ENCODE data around the gene IL11. TPM values are rescaled to one million over a fixed set of nuclear protein-coding genes. Genes with fewer than 3 reads are reported as not detected.

The IL11 gene
- polyA plus RNA-seq, 3 donors, result not detected

- Histone ChIP-seq H2AFZ (ENCODE audit: insufficient read depth, low read depth, low read length, poor library complexity, severe bottlenecking) (no peak overlapping the region), H3K4me1 (ENCODE audit: control insufficient read depth in 1 of 2, insufficient read depth in 2 of 2, low read length in 2 of 2) (peaks cover 4 to 5% of the 10 kb centered on the region in 2 donors), H3K4me3 (replicated peaks in 1 of 3; ENCODE audit: low read depth in 2 of 3, low read length in 3 of 3) (no peak overlapping the region), H3K27me3 (ENCODE audit: control insufficient read depth in 2 of 2, insufficient read depth in 2 of 2, low read length in 2 of 2) (peaks cover 4 to 32% of the 10 kb centered on the region in 2 donors), H3K27ac (ENCODE audit: low read depth in 1 of 2, low read length in 2 of 2) (no peak overlapping the region), H3K79me2 (ENCODE audit: insufficient read depth, low read length) (no peaks in the 10 kb centered on the region), H3K36me3 (replicated peaks in 1 of 2; ENCODE audit: control insufficient read depth in 1 of 2, insufficient read depth in 2 of 2, low read length in 2 of 2) (no peaks in the 10 kb centered on the region), H3K9me3 (replicated peaks in 1 of 2; ENCODE audit: control insufficient read depth in 1 of 2, insufficient read depth in 1 of 2, low read length in 2 of 2) (no peaks in the 10 kb centered on the region), H4K20me1 (ENCODE audit: insufficient read depth, low read length) (no peaks in the 10 kb centered on the region), H3K9ac (ENCODE audit: insufficient read depth, low read length, poor library complexity, severe bottlenecking) (no peak overlapping the region), H3K4me2 (replicated peaks; ENCODE audit: extremely low read depth, low read length, poor library complexity, severe bottlenecking) (no peak overlapping the region)
- intact Hi-C loops (cut with micrococcal nuclease), result no loop called here
- H3K36me3 Mint-ChIP-seq, result no peaks in the 10 kb centered on the region
- peaks cover 0 to 4% (median 0%) of the 10 kb centered on the region in 7 donors for H3K9me3 Mint-ChIP-seq
- DNase-seq, result no peak
- H3K4me1 Mint-ChIP-seq, result peaks cover 1% of the 10 kb centered on the region
- no peak for TF ChIP-seq CTCF (IDR thresholded peaks at IDR 0.05)
- H3K27me3 Mint-ChIP-seq (ENCODE audit: low read depth in 3 of 3), result peaks cover 26 to 45% (median 30%) of the 10 kb centered on the region in 3 donors
- H3K4me3 Mint-ChIP-seq, result no peak overlapping the region
- H3K27ac Mint-ChIP-seq, result peak overlapping the region in 1 of 7 donors; percentile 43
- WGBS (ENCODE audit: insufficient coverage), result 90% methylated on average over 31 of the region's 32 CpGs
Measured at GRCh38 chr19:55358943-55359908, 11.0 kb downstream of the IL11 start.

- DNase-seq, result no peak
- Histone ChIP-seq H3K9me3 (replicated peaks in 1 of 2; ENCODE audit: control insufficient read depth in 1 of 2, insufficient read depth in 1 of 2, low read length in 2 of 2) (peaks cover 0 to under 1% of the 10 kb centered on the region in 2 donors), H2AFZ (ENCODE audit: insufficient read depth, low read depth, low read length, poor library complexity, severe bottlenecking) (no peak overlapping the region), H4K20me1 (ENCODE audit: insufficient read depth, low read length) (no peaks in the 10 kb centered on the region), H3K27ac (ENCODE audit: low read depth in 1 of 2, low read length in 2 of 2) (no peak overlapping the region), H3K4me2 (replicated peaks; ENCODE audit: extremely low read depth, low read length, poor library complexity, severe bottlenecking) (no peak overlapping the region), H3K4me1 (ENCODE audit: control insufficient read depth in 1 of 2, insufficient read depth in 2 of 2, low read length in 2 of 2) (peaks cover 10 to 12% of the 10 kb centered on the region in 2 donors), H3K36me3 (replicated peaks in 1 of 2; ENCODE audit: control insufficient read depth in 1 of 2, insufficient read depth in 2 of 2, low read length in 2 of 2) (no peaks in the 10 kb centered on the region), H3K27me3 (ENCODE audit: control insufficient read depth in 2 of 2, insufficient read depth in 2 of 2, low read length in 2 of 2) (peaks cover 7 to 39% of the 10 kb centered on the region in 2 donors), H3K79me2 (ENCODE audit: insufficient read depth, low read length) (no peaks in the 10 kb centered on the region), H3K4me3 (replicated peaks in 1 of 3; ENCODE audit: low read depth in 2 of 3, low read length in 3 of 3) (no peak overlapping the region), H3K9ac (ENCODE audit: insufficient read depth, low read length, poor library complexity, severe bottlenecking) (no peak overlapping the region)
- Mint-ChIP-seq H3K27ac (no peak overlapping the region), H3K4me1 (peaks cover 6% of the 10 kb centered on the region), H3K27me3 (ENCODE audit: low read depth in 3 of 3) (peaks cover 31 to 51% (median 37%) of the 10 kb centered on the region in 3 donors), H3K9me3 (peaks cover 0 to 4% (median 3%) of the 10 kb centered on the region in 7 donors), H3K4me3 (no peak overlapping the region), H3K36me3 (no peaks in the 10 kb centered on the region)
- intact Hi-C loops (cut with micrococcal nuclease), result no loop called here
- 91% methylated on average over 19 of the region's 19 CpGs for WGBS (ENCODE audit: insufficient coverage)
- TF ChIP-seq CTCF (IDR thresholded peaks at IDR 0.05), result no peak
Measured at GRCh38 chr19:55358493-55358892, 11.8 kb downstream of the IL11 start.
